HG03108 (cell line): Measurements from ENCODE around the gene MIPOL1.
"Not testable (repeated sequence)": the region's sequence is repeated elsewhere in the genome, so short reads cannot be mapped to it uniquely, and the experiment has no call there.

Source experiments
- ATAC-seq: cut with Tn5 transposase; IDR thresholded peaks from one replicate; pipeline ENCODE4 v1.9.1; 2021; ENCODE audit warnings: moderate library complexity; ENCODE audit not compliant: unreplicated experiment

MIPOL1 gene

GRCh38 chr14:37512173-37512572 lies 314.4 kb downstream of the MIPOL1 start:
- ATAC-seq: no peak

- no peak for ATAC-seq
These were observed 318.0 kb downstream of the MIPOL1 start for GRCh38 chr14:37515771-37516170.

GRCh38 chr14:37526994-37527393 lies 329.3 kb downstream of the MIPOL1 start:
- no peak for ATAC-seq

- ATAC-seq: no peak
These were observed 342.3 kb downstream of the MIPOL1 start for GRCh38 chr14:37539992-37540391.

- ATAC-seq: no peak
These were observed 346.7 kb downstream of the MIPOL1 start for GRCh38 chr14:37544407-37544806.

GRCh38 chr14:37545174-37545573 lies 347.4 kb downstream of the MIPOL1 start:
- no peak for ATAC-seq

GRCh38 chr14:37546621-37547447 lies 349.1 kb downstream of the MIPOL1 start:
- ATAC-seq: no peak

- ATAC-seq: no peak
These were observed 352.8 kb downstream of the MIPOL1 start for GRCh38 chr14:37550511-37550910.

GRCh38 chr14:37551119-37551518 lies 353.4 kb downstream of the MIPOL1 start:
- ATAC-seq: no peak

GRCh38 chr14:37553935-37554550 lies 356.3 kb downstream of the MIPOL1 start:
- ATAC-seq: no peak

GRCh38 chr14:37555596-37555995 lies 357.9 kb downstream of the MIPOL1 start:
- ATAC-seq: not testable (repeated sequence)

GRCh38 chr14:37558740-37559139 lies 361.0 kb downstream of the MIPOL1 start:
- ATAC-seq: no peak

GRCh38 chr14:37559386-37559785 lies 361.6 kb downstream of the MIPOL1 start:
- no peak for ATAC-seq

- no peak for ATAC-seq
These were observed 365.5 kb downstream of the MIPOL1 start for GRCh38 chr14:37563189-37563588.

GRCh38 chr14:37565550-37565949 lies 367.8 kb downstream of the MIPOL1 start:
- ATAC-seq: no peak

GRCh38 chr14:37566811-37567371 lies 369.2 kb downstream of the MIPOL1 start:
- no peak for ATAC-seq

- no peak for ATAC-seq
These were observed 372.0 kb downstream of the MIPOL1 start for GRCh38 chr14:37569729-37570128.

- no peak for ATAC-seq
These were observed 373.7 kb downstream of the MIPOL1 start for GRCh38 chr14:37571391-37571790.

GRCh38 chr14:37573356-37573755 lies 375.6 kb downstream of the MIPOL1 start:
- ATAC-seq: no peak

- no peak for ATAC-seq
These were observed 381.5 kb downstream of the MIPOL1 start for GRCh38 chr14:37579274-37579673.

- ATAC-seq: no peak
These were observed 382.4 kb downstream of the MIPOL1 start for GRCh38 chr14:37580146-37580545.
